Midbrain (tissue), 1 donor: ENCODE results near the gene CEP170B.
"Not testable (repeated sequence)": the region's sequence is repeated elsewhere in the genome, so short reads cannot be mapped to it uniquely, and the experiment has no call there.

Source experiments
- DNase-seq: peaks from one replicate; lab custom pipeline; 2025; lab: John Stamatoyannopoulos, UW

CEP170B gene

GRCh38 chr14:104865081-104865630 is at the start of gene CEP170B:
TSS of gene CEP170B (plus strand) at chr14:104865268. CDS start at chr14:104868451, 3,183 bp downstream.
- DNase-seq: peak; percentile 7

DNA sequence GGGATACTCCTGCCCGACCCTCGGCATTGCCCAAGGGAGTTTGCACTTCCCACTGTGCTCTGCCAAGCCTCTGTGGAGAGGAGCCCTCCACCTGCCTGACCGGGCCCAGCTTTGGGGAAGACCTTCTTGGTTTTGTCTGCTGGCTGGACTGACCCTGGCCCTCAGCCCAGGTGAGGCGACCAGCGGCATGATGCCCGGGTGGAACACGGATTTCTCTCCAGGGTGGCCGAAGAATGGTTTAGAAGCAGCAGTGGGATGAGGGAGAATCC is 48.5 kb upstream of the CEP170B start:
- no peak for DNase-seq

DNA sequence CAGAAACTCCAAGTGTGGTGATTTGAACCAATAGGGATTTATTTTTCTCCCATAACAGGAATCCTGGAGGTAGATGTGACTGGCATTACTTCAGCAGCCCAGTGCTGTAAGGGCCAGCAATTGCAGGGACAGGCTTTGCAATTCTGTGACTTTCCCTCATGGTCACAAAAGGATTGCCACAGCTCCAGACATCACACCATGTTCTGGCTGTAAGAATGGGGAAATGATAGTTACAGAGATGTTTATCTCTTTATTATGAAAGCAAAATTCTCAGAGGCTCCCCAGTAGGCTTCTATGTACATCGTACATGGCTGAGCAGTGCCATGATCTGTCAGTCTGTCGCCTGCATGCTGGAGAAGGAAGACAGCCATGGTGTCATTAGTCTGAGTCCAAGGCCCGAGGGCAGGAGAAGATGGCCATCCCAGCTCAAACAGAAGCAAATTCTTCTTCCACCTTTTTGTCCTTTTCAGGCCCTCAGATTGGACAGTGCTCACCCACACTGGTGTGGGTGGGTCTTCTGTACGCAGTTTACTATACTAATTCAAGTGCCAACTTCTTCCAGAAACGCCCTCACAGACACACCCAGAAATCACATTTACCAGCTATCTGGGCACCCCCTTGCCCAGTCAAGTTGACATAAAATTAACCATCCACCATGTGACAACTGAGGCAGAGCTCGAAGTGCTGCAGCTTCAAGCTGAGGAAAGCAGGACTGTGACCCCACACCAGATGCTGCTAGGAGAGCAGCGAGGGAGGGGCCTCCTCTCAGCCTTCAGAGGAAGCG is 46.9 kb upstream of the CEP170B start:
- DNase-seq: no peak

DNA sequence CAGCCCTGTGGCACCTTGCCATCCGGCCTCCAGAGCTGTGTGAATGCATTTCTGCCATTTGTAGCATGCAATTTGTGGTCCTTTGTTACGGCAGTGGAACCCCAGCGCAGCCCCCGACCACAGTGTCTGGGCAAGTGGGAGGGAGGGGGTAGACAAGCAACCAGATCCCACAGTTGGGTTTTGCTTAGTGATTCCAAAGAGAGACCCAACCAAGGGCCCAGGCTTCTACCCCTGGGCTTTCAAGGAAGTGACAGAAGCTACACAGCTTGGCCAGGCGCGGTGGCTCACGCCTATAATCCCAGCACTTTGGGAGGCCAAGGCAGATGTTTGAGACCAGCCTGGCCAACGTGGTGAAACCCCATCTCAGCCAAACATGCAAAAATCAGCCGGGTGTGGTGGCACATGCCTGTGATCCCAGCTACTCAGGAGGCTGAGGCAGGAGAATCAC is 46.3 kb upstream of the CEP170B start:
- no peak for DNase-seq

DNA sequence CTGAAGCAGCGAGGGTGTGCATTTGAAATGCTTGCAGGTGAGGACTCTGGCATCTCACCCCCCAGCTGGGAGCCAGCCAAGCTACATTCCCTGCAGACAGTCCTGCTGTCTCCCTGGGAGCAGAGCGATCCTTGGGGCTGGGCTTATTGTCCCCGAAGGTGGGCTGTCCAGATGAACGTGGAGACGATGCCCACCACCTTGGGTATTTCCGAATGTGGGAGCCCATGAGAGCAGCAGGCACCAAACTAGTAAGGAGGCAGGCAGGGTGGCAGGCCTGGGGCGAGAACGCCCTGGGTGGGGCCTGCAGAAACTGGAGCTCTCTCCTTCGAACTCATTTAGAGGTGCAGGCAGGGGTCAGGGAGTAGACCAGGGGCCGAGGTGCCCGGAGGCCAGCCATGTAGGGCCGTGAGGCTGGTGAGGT is 45.7 kb upstream of the CEP170B start:
- DNase-seq: no peak

DNA sequence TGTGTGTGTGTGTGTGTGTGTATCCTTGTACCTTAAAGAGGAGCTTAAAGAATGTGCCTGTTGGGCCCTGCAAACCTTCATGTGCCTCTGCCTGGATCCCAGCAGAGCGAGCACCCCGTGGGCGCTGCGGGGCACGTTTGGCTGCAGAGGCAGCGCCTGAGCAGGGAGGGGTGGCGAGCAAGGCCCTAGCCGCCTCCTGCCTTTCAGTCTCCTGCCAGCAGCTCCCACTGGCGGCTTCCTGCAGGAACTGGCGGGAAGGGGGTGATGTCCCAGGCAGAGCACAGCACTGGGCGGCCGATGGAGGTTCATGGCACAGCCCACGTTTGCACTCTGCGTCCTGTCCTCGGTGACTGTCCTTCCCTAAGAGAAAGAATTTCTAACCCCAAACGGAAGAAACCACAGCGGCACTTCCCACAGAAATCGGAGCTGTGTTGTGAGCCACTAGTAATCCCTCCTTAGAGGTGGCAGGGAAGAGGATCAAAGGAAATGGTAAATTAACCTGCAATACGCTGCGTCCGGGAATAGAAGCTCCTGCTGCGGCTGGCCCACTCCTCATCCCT is 44.3 kb upstream of the CEP170B start:
- peak; percentile 42 for DNase-seq

DNA sequence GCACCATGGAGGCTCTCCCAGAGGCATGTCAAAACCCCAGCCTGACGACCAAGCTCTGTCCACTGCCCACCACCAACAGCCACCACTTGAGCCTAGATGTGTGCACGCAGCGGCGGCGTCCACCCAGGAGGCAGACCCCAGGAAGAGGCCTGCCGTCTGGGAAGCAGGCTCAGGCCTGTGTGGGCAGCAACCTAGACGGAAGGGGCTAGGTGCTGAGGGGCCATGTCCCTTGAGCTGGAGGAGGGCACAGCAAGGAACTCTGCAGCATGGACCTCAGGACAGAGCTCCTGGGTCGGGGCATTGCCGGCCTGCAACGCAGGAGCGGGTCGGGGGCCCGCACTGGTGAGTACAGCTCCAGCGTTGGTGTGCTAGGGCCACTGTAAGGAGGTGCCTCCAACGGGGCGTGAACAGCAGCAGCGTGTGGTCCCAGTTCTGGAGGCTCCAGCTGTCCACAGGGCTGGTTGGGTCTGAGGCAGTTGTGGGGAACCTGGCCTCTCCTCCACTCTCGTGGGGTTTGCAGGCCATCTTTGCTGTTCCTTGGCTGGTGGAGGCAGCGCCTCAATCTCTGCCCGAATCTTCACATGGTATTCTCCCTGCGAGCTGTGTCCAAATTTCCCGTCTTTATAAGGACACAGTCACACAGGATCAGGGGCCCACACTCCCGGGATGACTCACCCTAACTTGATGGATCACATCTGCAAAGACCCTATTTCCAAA is 43.7 kb upstream of the CEP170B start:
- no peak for DNase-seq

DNA sequence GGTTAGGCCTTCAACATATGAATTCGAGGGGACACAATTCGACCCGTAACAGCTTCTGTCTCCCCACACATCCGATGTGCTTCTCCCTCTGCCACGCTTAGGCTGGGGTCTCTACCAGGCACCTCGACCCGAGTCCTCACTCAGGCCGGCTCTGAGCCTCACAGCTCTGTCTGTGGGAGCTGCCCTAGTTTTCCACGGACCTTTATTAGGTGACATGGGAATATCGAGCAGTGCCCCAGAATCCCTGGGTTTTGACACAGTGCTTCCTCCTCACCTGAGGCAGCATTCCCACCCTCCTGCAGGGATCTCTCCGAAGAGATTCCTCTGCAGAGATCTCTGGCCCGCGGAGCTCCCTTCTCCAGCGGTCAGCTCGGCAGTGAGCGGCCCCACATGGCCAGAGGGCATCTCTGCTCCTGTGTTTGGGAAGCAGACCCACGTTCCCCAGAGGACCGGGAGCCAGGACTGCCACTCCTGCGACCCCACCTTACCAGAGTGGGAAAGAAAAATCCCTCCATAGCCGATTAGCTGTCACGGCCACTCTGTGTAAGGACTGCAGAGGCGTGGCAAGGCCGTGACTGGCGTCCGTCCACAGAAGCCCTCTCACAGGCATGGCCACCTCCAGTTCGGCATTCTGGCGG is 43.0 kb upstream of the CEP170B start:
- DNase-seq: no peak

DNA sequence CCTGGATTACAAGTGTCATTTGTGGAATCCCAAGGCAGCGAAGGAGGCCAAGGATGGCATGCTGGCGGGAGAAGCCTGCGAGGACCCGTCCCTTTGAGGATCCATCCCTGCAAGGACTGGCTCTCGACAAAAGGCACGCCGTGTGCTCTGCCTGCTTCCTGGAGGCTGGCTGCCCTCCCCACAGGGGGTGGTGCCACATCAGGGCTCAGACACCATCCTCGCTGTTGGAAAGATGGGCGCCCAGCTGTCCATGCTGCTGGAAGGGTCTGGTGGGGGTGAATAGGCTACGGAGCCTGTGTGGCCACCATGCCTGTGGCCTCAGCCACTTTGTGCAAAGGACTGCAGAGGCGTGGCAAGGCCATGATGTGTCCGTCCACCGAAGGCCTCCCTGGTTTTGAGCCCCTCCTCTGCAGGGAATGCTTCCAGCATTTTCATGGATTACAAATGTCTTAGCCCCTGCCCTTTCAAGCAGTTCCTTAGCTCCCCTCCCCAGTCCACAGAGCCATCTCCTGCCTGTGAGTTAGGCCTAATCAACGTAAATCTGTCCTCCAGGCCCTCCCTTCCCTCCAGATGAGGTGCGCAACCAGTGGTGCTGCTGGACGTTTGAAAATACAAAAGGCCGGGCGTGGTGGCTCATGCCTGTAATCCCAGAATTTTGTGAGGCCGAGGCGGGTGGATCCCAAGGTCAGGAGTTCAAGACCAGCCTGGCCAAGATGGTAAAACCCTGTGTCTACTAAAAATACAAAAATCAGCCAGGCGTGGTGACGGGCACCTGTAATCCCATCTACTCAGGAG is 42.0 kb upstream of the CEP170B start:
- no peak for DNase-seq

GRCh38 chr14:104824353-104824997 is 40.6 kb upstream of the CEP170B start:
- DNase-seq: no peak

DNA sequence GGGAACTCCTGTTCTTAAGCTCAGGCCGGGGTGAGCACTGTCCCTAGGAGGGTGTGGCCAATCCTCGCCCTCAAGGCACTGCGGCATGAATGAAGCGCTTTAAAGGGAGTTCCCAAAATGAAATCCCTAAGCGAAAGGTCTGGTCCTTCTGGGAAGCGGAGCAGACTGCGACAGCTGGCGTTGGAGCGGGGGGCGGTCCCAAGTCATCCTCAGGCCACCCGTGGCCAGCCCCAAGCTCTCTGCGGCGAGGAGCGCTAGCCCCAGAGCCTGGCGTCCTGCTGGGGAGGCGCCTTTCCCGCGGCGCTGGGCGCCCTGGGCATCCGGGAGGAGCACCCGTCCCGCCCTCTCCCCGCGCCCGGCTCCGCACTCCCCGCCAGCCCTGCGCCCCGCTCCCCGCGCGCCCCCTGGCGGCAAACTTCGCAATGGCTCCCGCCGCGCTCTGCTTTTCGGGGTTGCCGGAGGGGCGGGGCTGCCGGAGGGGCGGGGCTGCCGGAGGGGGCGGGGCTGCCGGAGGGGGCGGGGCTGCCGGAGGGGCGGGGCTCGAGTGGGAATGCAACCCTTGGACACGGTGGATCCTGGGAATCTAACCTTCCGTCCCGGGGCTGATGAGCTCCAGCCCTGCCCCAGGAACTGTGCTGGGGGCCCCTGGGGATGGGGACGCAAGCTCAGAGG is 38.7 kb upstream of the CEP170B start:
- DNase-seq: peak; percentile 93

- DNase-seq: no peak
These were observed 38.2 kb upstream of the CEP170B start for GRCh38 chr14:104826861-104827176.

- no peak for DNase-seq
These were observed 37.7 kb upstream of the CEP170B start for GRCh38 chr14:104827177-104828055.

DNA sequence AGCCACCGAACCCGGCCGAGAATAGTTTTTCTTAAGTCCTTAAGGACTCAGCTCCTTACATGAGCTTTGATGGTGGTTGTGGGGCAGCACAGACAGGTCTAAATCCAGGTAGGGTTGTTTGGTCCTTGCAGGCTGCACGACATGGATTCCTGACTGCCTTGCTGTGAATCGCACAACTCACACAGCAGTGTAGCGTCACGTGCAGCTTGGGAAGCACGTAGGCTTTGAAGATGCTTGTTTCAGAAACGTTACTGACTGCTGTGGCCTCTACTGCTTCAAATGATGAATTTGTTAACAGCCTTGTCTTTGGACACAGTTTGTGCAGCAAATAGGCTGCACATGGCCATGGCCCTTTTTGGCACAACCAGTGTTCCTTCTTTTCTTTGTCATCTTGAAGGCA is 34.3 kb upstream of the CEP170B start:
- no peak for DNase-seq

DNA sequence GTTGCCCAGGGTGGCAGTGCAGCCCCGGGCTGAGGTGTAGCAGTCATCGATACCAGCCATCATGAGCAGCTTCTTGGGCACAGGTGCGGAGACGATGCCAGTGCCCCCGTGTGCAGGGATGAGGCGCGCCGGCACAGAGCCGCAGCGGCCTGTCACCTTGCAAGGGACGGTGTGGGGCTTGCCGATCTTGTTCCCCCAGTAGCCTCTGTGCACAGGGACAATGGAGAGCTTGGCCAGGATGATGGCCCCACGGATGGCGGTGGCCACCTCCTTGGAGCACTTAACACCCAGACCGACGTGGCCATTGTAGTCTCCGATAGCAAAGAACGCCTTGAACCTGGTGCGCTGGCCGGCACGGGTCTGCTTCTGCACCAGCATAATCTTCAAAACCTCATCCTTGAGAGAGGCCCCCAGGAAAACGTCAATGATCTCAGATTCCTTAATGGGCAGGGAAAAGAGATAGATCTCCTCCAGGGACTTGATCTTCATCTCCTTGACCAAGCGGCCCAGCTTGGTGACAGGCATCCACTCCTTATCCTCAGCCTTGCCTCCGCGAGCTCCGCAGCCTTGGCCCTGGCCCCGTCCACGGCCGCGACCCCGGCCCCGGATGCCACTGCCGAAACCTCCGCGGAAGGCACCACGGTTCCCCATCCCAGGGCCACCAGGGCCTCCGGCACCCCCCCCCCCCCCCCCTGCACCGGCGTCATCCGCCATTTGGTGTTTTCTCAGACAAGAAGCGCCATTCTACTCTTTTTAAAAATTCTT is 28.7 kb upstream of the CEP170B start:
- not testable (repeated sequence) for DNase-seq

DNA sequence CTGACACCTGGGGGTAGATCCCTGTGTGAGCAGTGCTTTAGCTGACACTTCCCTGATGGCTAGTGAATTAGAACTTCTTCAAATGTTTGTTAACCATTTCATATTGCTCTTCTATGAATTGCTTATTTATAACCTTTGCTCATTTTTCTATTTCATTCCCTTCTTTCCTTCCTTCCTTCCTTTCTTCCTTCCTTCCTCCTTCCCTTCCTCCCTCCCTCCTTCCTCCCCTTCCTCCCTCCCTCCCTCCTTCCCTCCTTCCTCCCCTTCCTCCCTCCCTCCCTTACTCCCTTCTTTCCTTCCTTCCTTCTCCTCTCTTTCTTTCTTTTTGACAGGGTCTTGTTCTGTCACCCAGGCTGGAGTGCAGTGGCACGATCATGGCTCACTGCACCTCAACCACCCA is 23.3 kb upstream of the CEP170B start:
- DNase-seq: no peak

DNA sequence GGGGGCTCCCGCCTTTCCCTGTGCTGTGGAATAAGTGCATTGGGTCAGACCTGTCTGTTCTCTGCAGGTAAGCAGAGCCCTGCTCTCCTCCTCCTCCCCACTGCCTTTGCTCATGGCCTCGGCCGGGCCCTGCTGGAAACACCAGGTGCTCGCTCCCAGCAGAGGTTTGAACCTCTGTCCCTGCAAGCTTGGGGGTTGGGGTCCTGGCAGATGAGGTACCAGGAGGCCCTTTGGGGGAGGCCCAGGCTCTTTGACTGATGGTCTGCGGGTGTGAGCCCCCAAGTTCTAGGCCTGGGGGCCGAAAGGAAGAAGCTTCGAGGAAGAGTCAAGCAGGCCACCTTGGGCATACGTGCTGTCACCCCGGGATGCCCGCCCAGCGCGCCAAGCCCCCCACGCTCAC is 22.1 kb upstream of the CEP170B start:
- no peak for DNase-seq

DNA sequence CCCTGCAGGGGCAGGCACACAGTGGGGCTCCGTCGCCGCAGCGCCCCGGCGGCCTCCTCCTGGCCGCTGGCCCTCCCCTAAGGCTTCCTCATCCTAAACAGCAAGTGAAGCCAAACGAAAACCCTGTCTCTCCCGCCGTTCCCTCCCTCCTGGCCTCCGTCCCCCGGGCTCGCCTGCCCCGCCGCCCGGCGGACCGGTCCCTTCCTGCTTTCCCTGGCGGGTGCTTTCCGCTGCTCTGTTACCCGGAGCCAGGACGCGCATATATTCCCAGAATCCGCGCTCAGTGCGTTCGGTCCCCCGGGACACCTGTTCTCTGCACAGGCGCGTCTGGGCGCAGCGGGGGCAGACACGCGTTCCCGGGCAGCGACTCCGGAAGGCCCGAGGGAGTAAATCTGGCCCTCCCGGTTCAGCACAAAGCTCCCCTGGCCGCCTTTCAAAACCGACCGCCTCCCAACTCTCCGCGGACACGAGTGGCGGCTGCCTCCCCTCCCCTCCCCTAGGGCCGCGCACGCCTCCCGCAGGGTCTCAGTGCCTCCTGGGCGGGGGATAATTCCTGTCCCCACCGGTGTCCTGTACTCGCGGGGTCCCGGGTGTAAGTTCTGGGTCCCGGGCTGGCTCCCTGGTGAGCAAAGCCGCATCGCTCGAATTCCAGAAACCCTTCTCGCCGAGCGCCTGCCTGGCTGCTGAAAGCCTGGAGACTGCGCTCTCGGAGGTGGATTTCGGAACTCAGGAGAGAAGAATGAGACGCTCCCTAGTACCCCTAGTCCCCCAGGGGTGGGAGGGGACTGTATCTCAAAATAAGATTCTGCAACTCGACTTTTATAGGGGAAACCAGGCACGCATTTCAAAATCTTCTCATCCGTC is 21.4 kb upstream of the CEP170B start:
- DNase-seq: no peak
